ENCODE results near the gene ASIP.
"Not testable (repeated sequence)": the region's sequence is repeated elsewhere in the genome, so short reads cannot be mapped to it uniquely, and the experiment has no call there.

The ASIP gene

GRCh38 chr20:34224251-34224650 is 17.0 kb upstream of the ASIP start:
- H3K36me3 Mint-ChIP-seq (ENCODE audit: low read depth); H3K9me3 Mint-ChIP-seq; H3K4me3 Mint-ChIP-seq; H3K27ac Mint-ChIP-seq; ATAC-seq; H3K4me1 Mint-ChIP-seq; DNase-seq: not testable (repeated sequence)
- H3K27me3 Mint-ChIP-seq: peaks cover 14% of the 10 kb centered on the region

- no peak for ATAC-seq
- Mint-ChIP-seq H3K4me3 (no peak overlapping the region), H3K4me1 (no peaks in the 10 kb centered on the region), H3K27ac (no peak overlapping the region), H3K27me3 (peaks cover 4% of the 10 kb centered on the region), H3K36me3 (ENCODE audit: low read depth) (no peaks in the 10 kb centered on the region), H3K9me3 (no peaks in the 10 kb centered on the region)
- DNase-seq: no peak
Measured at GRCh38 chr20:34231634-34232033, 9.6 kb upstream of the ASIP start.

GRCh38 chr20:34232494-34233087 is 8.6 kb upstream of the ASIP start:
- no peak for ATAC-seq

GRCh38 chr20:34233687-34234086 is 7.5 kb upstream of the ASIP start:
- Mint-ChIP-seq H3K27ac (no peak overlapping the region), H3K36me3 (ENCODE audit: low read depth) (peaks cover 3% of the 10 kb centered on the region), H3K9me3 (peaks cover 14% of the 10 kb centered on the region), H3K4me3 (no peak overlapping the region), H3K27me3 (peaks cover 1% of the 10 kb centered on the region), H3K4me1 (no peaks in the 10 kb centered on the region)
- DNase-seq: no peak
- no peak for ATAC-seq

More at GRCh38 chr20:34232494-34233087, 8.6 kb upstream of the ASIP start:
- no peak overlapping the region for H3K27ac Mint-ChIP-seq
- H3K4me3 Mint-ChIP-seq: no peak overlapping the region
- peaks cover 6% of the 10 kb centered on the region for H3K9me3 Mint-ChIP-seq
- no peak for DNase-seq
- peaks cover 3% of the 10 kb centered on the region for H3K36me3 Mint-ChIP-seq (ENCODE audit: low read depth)
- H3K27me3 Mint-ChIP-seq: peaks cover 1% of the 10 kb centered on the region
- no peaks in the 10 kb centered on the region for H3K4me1 Mint-ChIP-seq

- ATAC-seq: no peak
- peaks cover 3% of the 10 kb centered on the region for H3K4me1 Mint-ChIP-seq
Measured at GRCh38 chr20:34235875-34236274, 5.3 kb upstream of the ASIP start.

GRCh38 chr20:34237942-34238341 is 3.3 kb upstream of the ASIP start:
- H3K4me1 Mint-ChIP-seq: peaks cover 12% of the 10 kb centered on the region

More at GRCh38 chr20:34235875-34236274, 5.3 kb upstream of the ASIP start:
- no peak for DNase-seq
- peaks cover 1% of the 10 kb centered on the region for H3K27me3 Mint-ChIP-seq
- no peak overlapping the region for H3K27ac Mint-ChIP-seq
- H3K9me3 Mint-ChIP-seq: peaks cover 14% of the 10 kb centered on the region
- H3K4me3 Mint-ChIP-seq: no peak overlapping the region
- H3K36me3 Mint-ChIP-seq (ENCODE audit: low read depth): peaks cover 3% of the 10 kb centered on the region

GRCh38 chr20:34240121-34240520 is 1.1 kb upstream of the ASIP start:
- Mint-ChIP-seq H3K27ac (no peak overlapping the region), H3K4me3 (no peak overlapping the region), H3K36me3 (ENCODE audit: low read depth) (peaks cover 3% of the 10 kb centered on the region), H3K27me3 (no peaks in the 10 kb centered on the region), H3K9me3 (peaks cover 14% of the 10 kb centered on the region), H3K4me1 (peaks cover 12% of the 10 kb centered on the region)
- ATAC-seq (no peak), DNase-seq (no peak)

More at GRCh38 chr20:34237942-34238341, 3.3 kb upstream of the ASIP start:
- Mint-ChIP-seq H3K36me3 (ENCODE audit: low read depth) (peaks cover 3% of the 10 kb centered on the region), H3K4me3 (no peak overlapping the region), H3K27ac (no peak overlapping the region), H3K27me3 (peaks cover 1% of the 10 kb centered on the region), H3K9me3 (peaks cover 14% of the 10 kb centered on the region)
- DNase-seq (no peak), ATAC-seq (no peak)

- not testable (repeated sequence) for H3K4me3 Mint-ChIP-seq; H3K36me3 Mint-ChIP-seq (ENCODE audit: low read depth); ATAC-seq; H3K27ac Mint-ChIP-seq; DNase-seq; H3K27me3 Mint-ChIP-seq
- Mint-ChIP-seq H3K4me1 (peaks cover 12% of the 10 kb centered on the region), H3K9me3 (peaks cover 14% of the 10 kb centered on the region)
Measured at GRCh38 chr20:34242015-34242414, 792 bp downstream of the ASIP start.

- no peak for DNase-seq
- ATAC-seq: no peak
- H3K27ac Mint-ChIP-seq: no peak overlapping the region
Measured at GRCh38 chr20:34242879-34243278, 1.7 kb downstream of the ASIP start.

GRCh38 chr20:34243377-34243776 is 2.2 kb downstream of the ASIP start:
- no peaks in the 10 kb centered on the region for H3K27me3 Mint-ChIP-seq
- H3K4me3 Mint-ChIP-seq: no peak overlapping the region
- H3K4me1 Mint-ChIP-seq: peaks cover 18% of the 10 kb centered on the region
- no peaks in the 10 kb centered on the region for H3K36me3 Mint-ChIP-seq (ENCODE audit: low read depth)
- DNase-seq (no peak), ATAC-seq (no peak)
- H3K27ac Mint-ChIP-seq: no peak overlapping the region
- H3K9me3 Mint-ChIP-seq: peaks cover under 1% of the 10 kb centered on the region

More at GRCh38 chr20:34242879-34243278, 1.7 kb downstream of the ASIP start:
- Mint-ChIP-seq H3K27me3 (no peaks in the 10 kb centered on the region), H3K9me3 (peaks cover 5% of the 10 kb centered on the region), H3K4me3 (no peak overlapping the region), H3K4me1 (peaks cover 18% of the 10 kb centered on the region), H3K36me3 (ENCODE audit: low read depth) (no peaks in the 10 kb centered on the region)

GRCh38 chr20:34246126-34246626 is 5.0 kb downstream of the ASIP start:
- Mint-ChIP-seq H3K9me3 (no peaks in the 10 kb centered on the region), H3K36me3 (ENCODE audit: low read depth) (no peaks in the 10 kb centered on the region), H3K27me3 (no peaks in the 10 kb centered on the region), H3K27ac (no peak overlapping the region), H3K4me1 (peaks cover 18% of the 10 kb centered on the region), H3K4me3 (no peak overlapping the region)
- DNase-seq: no peak
- ATAC-seq: no peak

- Mint-ChIP-seq H3K27me3 (no peaks in the 10 kb centered on the region), H3K4me3 (no peak overlapping the region), H3K4me1 (peaks cover 13% of the 10 kb centered on the region), H3K27ac (no peak overlapping the region), H3K36me3 (ENCODE audit: low read depth) (no peaks in the 10 kb centered on the region), H3K9me3 (no peaks in the 10 kb centered on the region)
- DNase-seq (no peak), ATAC-seq (peak; percentile 86)
Measured at GRCh38 chr20:34249291-34249690, 8.1 kb downstream of the ASIP start.

GRCh38 chr20:34250005-34250404 is 8.8 kb downstream of the ASIP start:
- ATAC-seq (no peak), DNase-seq (no peak)
- no peak overlapping the region for H3K27ac Mint-ChIP-seq
- no peaks in the 10 kb centered on the region for H3K27me3 Mint-ChIP-seq
- H3K4me3 Mint-ChIP-seq: no peak overlapping the region
- H3K9me3 Mint-ChIP-seq: no peaks in the 10 kb centered on the region
- peaks cover 13% of the 10 kb centered on the region for H3K4me1 Mint-ChIP-seq
- H3K36me3 Mint-ChIP-seq (ENCODE audit: low read depth): no peaks in the 10 kb centered on the region

- ATAC-seq (no peak), DNase-seq (no peak)
- Mint-ChIP-seq H3K4me3 (no peak overlapping the region), H3K27ac (no peak overlapping the region), H3K4me1 (peaks cover 13% of the 10 kb centered on the region), H3K9me3 (no peaks in the 10 kb centered on the region), H3K27me3 (no peaks in the 10 kb centered on the region), H3K36me3 (ENCODE audit: low read depth) (no peaks in the 10 kb centered on the region)
Measured at GRCh38 chr20:34251619-34252018, 10.4 kb downstream of the ASIP start.

- H3K27me3 Mint-ChIP-seq; H3K4me1 Mint-ChIP-seq; ATAC-seq; H3K36me3 Mint-ChIP-seq (ENCODE audit: low read depth); H3K9me3 Mint-ChIP-seq; H3K4me3 Mint-ChIP-seq; DNase-seq; H3K27ac Mint-ChIP-seq: not testable (repeated sequence)
Measured at GRCh38 chr20:34252431-34253086, 11.3 kb downstream of the ASIP start.

All from activated naive CD8-positive, alpha-beta T cell treated with anti-CD3 and anti-CD28 coated beads, Interleukin-2, amount 50 U/mL, for 24 hours (primary cell).